AG04449 (cell line): Measurements from ENCODE around the gene FBXL17.

ENCODE experiments used
- CTCF ChIA-PET: fragments of 350-600 bp; formaldehyde crosslinking; extraction: SDS; loops from one replicate; lab custom pipeline; 2021; ENCODE audit warnings: antibody characterized with exemption; lab: Yijun Ruan, JAX
- POLR2A ChIA-PET: fragments of 400-600, 350-600 bp; formaldehyde crosslinking; extraction: SDS; loops from one replicate; lab custom pipeline; 2020; ENCODE audit warnings: antibody characterized with exemption, inconsistent platforms; lab: Yijun Ruan, JAX
- DNase-seq: peaks from one replicate; pipeline ENCODE4 v3.0.0-alpha.2; 2010; ENCODE audit warnings: low read depth, low spot score
- H3K4me3 ChIP-seq: 2 replicates; pipeline ENCODE4 v1.5.1; 2011; ENCODE audit warnings: low read depth, mild to moderate bottlenecking, control low read depth, low read length
- CTCF ChIP-seq: IDR thresholded peaks from one replicate; pipeline ENCODE4 v1.5.1; 2011; ENCODE audit warnings: mild to moderate bottlenecking, moderate library complexity, low read length, control low read depth, inconsistent platforms; ENCODE audit not compliant: insufficient read depth; ENCODE audit errors: missing control alignments

FBXL17 gene

DNA sequence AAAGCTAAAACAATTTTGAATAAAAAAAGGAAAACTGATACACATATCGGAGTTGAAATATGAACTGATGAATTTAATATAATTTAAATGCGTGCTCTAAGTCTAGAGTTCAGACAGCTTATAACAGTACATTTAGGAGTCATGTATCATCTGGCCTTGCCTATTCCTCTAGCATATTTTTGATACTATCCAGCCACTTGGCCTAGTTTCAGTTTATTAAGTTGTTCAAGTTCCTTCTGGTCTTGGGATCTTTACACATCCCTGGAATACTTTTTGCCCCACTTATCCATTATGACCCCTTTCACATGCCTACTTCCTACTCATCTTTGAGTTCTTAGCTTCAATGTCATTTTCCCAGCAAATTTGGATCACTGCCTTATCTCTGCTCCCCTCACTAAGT is 518.8 kb downstream of the FBXL17 start:
- DNase-seq: no peak
- TF ChIP-seq CTCF: no peak
- H3K4me3 ChIP-seq: no peak overlapping the region
- CTCF ChIA-PET: no interaction called here
- POLR2A ChIA-PET: no interaction called here

DNA sequence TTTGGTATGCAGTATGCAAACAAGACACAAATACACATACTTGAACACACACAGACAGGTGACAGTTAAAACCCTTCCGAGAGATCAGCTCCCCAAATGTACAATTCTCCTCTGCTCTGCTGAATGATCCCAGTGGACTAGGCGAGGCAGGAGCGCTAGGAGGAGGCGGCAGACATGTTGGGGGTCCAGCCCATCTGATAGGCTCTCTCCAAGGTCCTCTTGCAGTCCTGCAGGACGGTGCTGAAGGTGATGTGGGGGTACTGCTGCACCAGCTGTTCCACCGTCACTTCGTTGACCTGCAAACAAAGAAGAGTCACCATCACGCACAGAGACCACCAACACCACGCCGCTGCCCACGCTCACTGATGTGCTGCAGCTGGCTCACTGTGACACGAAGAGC is 520.3 kb downstream of the FBXL17 start:
- DNase-seq: no peak
- TF ChIP-seq CTCF: no peak
- H3K4me3 ChIP-seq: no peak overlapping the region
- ChIA-PET POLR2A (no interaction called here), CTCF (no interaction called here)

- CTCF ChIA-PET: no interaction called here
- POLR2A ChIA-PET: no interaction called here
These were observed 521.9 kb downstream of the FBXL17 start for GRCh38 chr5:107860044-107860443.

GRCh38 chr5:107858788-107859187 is 523.1 kb downstream of the FBXL17 start:
- CTCF ChIA-PET: no interaction called here
- H3K4me3 ChIP-seq: no peak overlapping the region

More at GRCh38 chr5:107860044-107860443, 521.9 kb downstream of the FBXL17 start:
- TF ChIP-seq CTCF: no peak
- no peak overlapping the region for H3K4me3 ChIP-seq
- DNase-seq: no peak

DNA sequence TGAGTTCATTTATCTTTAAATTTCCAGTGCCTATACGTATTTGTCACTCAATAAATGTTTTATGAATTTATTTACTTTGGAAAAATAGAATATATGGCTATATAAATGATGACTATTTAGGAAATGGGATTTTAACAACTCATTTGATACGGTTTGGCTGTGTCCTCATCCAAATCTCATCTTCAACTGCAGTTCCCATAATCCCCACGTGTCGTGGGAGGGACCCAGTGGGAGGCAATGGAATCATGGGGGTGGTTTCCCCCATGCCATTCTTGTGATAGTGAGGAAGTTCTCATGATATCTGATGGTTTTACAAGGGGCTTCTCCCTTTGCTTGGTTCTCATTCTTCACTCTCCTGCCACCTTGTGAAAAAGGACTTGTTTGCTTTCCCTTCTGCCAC is 523.6 kb downstream of the FBXL17 start:
- DNase-seq: no peak
- CTCF ChIA-PET: no interaction called here

More at GRCh38 chr5:107858788-107859187, 523.1 kb downstream of the FBXL17 start:
- no peak for TF ChIP-seq CTCF
- no peak for DNase-seq
- POLR2A ChIA-PET: no interaction called here

GRCh38 chr5:107857785-107858184 is 524.1 kb downstream of the FBXL17 start:
- ChIA-PET POLR2A (no interaction called here), CTCF (no interaction called here)
- DNase-seq: no peak
- no peak for TF ChIP-seq CTCF
- no peak overlapping the region for H3K4me3 ChIP-seq

More for the DNA sequence above, 523.6 kb downstream of the FBXL17 start:
- H3K4me3 ChIP-seq: no peak overlapping the region
- POLR2A ChIA-PET: no interaction called here
- no peak for TF ChIP-seq CTCF
